K562 (cell line): ENCODE measurements around the gene ABHD17B. TPM values are rescaled to one million over a fixed set of nuclear protein-coding genes. Genes with fewer than 3 reads are reported as not detected.

Source experiments
- ATAC-seq: fragments of 200-7000 bp; cut with Tn5 transposase; 3 replicates; pipeline ENCODE4 v1.9.1; 2020; ENCODE audit warnings: moderate library complexity
- BruUV-seq: library from RNA; stranded (reverse); fragments of 400-500 nt; replicated peaks from 2 replicates; lab custom pipeline; 2021; lab: Mats Ljungman, UMichigan
- CTCF ChIA-PET: fragments of 300-600 bp; formaldehyde crosslinking; extraction: SDS; loops from one replicate; lab custom pipeline; 2021; ENCODE audit warnings: low intra/inter-chr PET ratio; lab: Yijun Ruan, JAX
- POLR2A ChIA-PET: fragments of 300-600, 350-650 bp; sonication (Branson Sonifier 250); formaldehyde crosslinking; extraction: SDS; loops from one replicate; lab custom pipeline; 2021; ENCODE audit warnings: antibody characterized with exemption, inconsistent platforms; lab: Yijun Ruan, JAX
- DNase-seq, 4 experiments: peaks; one replicate each; pipeline versions ENCODE4 v3.0.0 to v3.0.0-alpha.2; 2011 to 2018; ENCODE audit warnings: low spot score in 3 of 4, mixed read lengths in 3 of 4; ENCODE audit errors: extremely low read depth in 1 of 4
- FAIRE-seq: peaks from 2 replicates; lab custom pipeline; 2011; peaks lifted over from hg19 to GRCh38; lab: Jason Lieb, UNC
- H2AFZ ChIP-seq: 2 replicates; pipeline ENCODE4 v1.6.0; 2011; ENCODE audit warnings: low read depth, low read length, control low read depth, inconsistent platforms
- H3K27ac ChIP-seq: fragments of 200-600 bp; 3 replicates; pipeline ENCODE4 v1.8.0; 2011; ENCODE audit warnings: low read depth, mild to moderate bottlenecking, control low read depth, inconsistent platforms, low read length, moderate library complexity, mixed read lengths; ENCODE audit errors: extremely low read depth
- H3K27me3 ChIP-seq, 2 experiments: fragments of 300-600 bp in 1 of 2; 2 replicates in 1 of 2; 3 replicates in 1 of 2; pipeline versions ENCODE4 v1.6.0 to v1.8.0; 2011; ENCODE audit warnings: inconsistent platforms in 2 of 2, low read length in 2 of 2, mild to moderate bottlenecking in 1 of 2, mixed read lengths in 1 of 2, moderate library complexity in 1 of 2; ENCODE audit not compliant: control insufficient read depth in 2 of 2, insufficient read depth in 2 of 2
- H3K36me3 ChIP-seq: fragments of 300-600 bp; 3 replicates; pipeline ENCODE4 v1.8.0; 2011; ENCODE audit warnings: mild to moderate bottlenecking, low read length, inconsistent platforms; ENCODE audit not compliant: control insufficient read depth, insufficient read depth
- H3K4me1 ChIP-seq, 2 experiments: fragments of 200-600 bp in 1 of 2; replicated peaks in 1 of 2; 2 replicates in 1 of 2; 3 replicates in 1 of 2; pipeline versions ENCODE4 v1.5.1 to v1.8.0; 2011; ENCODE audit warnings: inconsistent platforms in 2 of 2, low read length in 2 of 2, mild to moderate bottlenecking in 1 of 2, mixed read lengths in 1 of 2, moderate library complexity in 1 of 2; ENCODE audit not compliant: control insufficient read depth in 2 of 2, insufficient read depth in 2 of 2
- H3K4me2 ChIP-seq: 2 replicates; pipeline ENCODE4 v1.6.1; 2011; ENCODE audit warnings: low read length, control low read depth, inconsistent platforms, mixed read lengths; ENCODE audit not compliant: insufficient read depth
- H3K4me3 ChIP-seq: fragments of 200-600 bp; sonication (generic), shearing (Covaris generic); 2 replicates; pipeline ENCODE4 v1.5.1; 2016; ENCODE audit warnings: control low read depth, inconsistent platforms
- H3K79me2 ChIP-seq: fragments of 200-600 bp; 3 replicates; pipeline ENCODE4 v1.8.0; 2011; ENCODE audit warnings: low read length, inconsistent platforms; ENCODE audit not compliant: control insufficient read depth, insufficient read depth
- H3K9ac ChIP-seq, 2 experiments: 2 replicates each; pipeline versions ENCODE4 v1.6.0 to v1.6.1; 2011; ENCODE audit warnings: low read depth in 2 of 2, low read length in 2 of 2, control low read depth in 1 of 2, inconsistent platforms in 1 of 2, mild to moderate bottlenecking in 1 of 2, mixed read lengths in 1 of 2; ENCODE audit not compliant: insufficient read depth in 1 of 2
- H3K9me1 ChIP-seq: one replicate; pipeline ENCODE4 v1.6.0; 2011; ENCODE audit warnings: inconsistent platforms, mild to moderate bottlenecking, low read length, moderate library complexity; ENCODE audit not compliant: control insufficient read depth, insufficient read depth
- H3K9me3 ChIP-seq: replicated peaks from 2 replicates; pipeline ENCODE4 v1.5.1; 2011; ENCODE audit warnings: low read depth, low read length, inconsistent platforms; ENCODE audit not compliant: control insufficient read depth, insufficient read depth
- H4K20me1 ChIP-seq: replicated peaks from 2 replicates; pipeline ENCODE4 v1.6.1; 2011; ENCODE audit warnings: low read length, inconsistent platforms, mixed read lengths; ENCODE audit not compliant: control insufficient read depth, insufficient read depth
- FIP1L1 ChIP-seq: fragments of 200-400 bp; formaldehyde crosslinking; IDR thresholded peaks from 2 replicates; pipeline ENCODE4 v1.6.1; 2018; ENCODE audit warnings: mild to moderate bottlenecking, low read depth, low read length; ENCODE audit not compliant: poor library complexity, severe bottlenecking
- FOS ChIP-seq: IDR thresholded peaks from 3 replicates; pipeline ENCODE4 v1.6.1; 2011; ENCODE audit not compliant: insufficient read length; ENCODE audit errors: extremely low read depth
- HNRNPUL1 ChIP-seq: fragments of 200-400 bp; formaldehyde crosslinking; IDR thresholded peaks from 2 replicates; pipeline ENCODE4 v1.6.1; 2017; ENCODE audit warnings: low read length
- MED1 ChIP-seq: sonication (generic); formaldehyde crosslinking; IDR thresholded peaks from 2 replicates; pipeline ENCODE4 v1.8.1; 2023; ENCODE audit warnings: missing genetic modification reagents, borderline replicate concordance
- MEF2D ChIP-seq: conservative IDR thresholded peaks from 2 replicates; pipeline ENCODE4 v1.6.1; 2016; ENCODE audit warnings: low read depth, missing genetic modification characterization, missing compliant biosample characterization
- MYNN ChIP-seq, 2 experiments: sonication (generic); formaldehyde crosslinking in 1 of 2; IDR thresholded peaks; 2 replicates each; pipeline versions ENCODE4 v1.5.0 to v1.6.1; 2016 to 2020; ENCODE audit warnings: antibody characterized with exemption in 1 of 2, missing genetic modification reagents in 1 of 2
- NR2C2 ChIP-seq, 2 experiments: fragments of 200-800 bp in 1 of 2; sonication (Bioruptor generic) in 1 of 2; sonication (generic) in 1 of 2; formaldehyde crosslinking in 1 of 2; IDR thresholded peaks; 2 replicates each; pipeline versions ENCODE4 v1.6.1 to v1.8.0; 2016 to 2022; ENCODE audit warnings: mild to moderate bottlenecking in 1 of 2, missing compliant biosample characterization in 1 of 2, missing genetic modification characterization in 1 of 2, missing genetic modification reagents in 1 of 2
- SREBF1 ChIP-seq: fragments of 150-350 bp; IDR thresholded peaks from 2 replicates; pipeline ENCODE4 v1.6.1; 2014; ENCODE audit warnings: antibody characterized with exemption, low read depth, low read length, borderline replicate concordance
- ZBED1 ChIP-seq: IDR thresholded peaks from 2 replicates; pipeline ENCODE4 v1.6.1; 2014
- ZNF354B ChIP-seq: fragments of 250-450 bp; sonication (Bioruptor Pico); IDR thresholded peaks from 2 replicates; pipeline ENCODE4 v1.4.0; 2020
- ZNF408 ChIP-seq: fragments of 250-450 bp; sonication (Bioruptor Pico); IDR thresholded peaks from 2 replicates; pipeline ENCODE4 v1.4.0; 2020; ENCODE audit warnings: low read depth, mild to moderate bottlenecking, moderate library complexity
- WGBS: fragments of 100-300 bp; shearing (Covaris generic); methylation state at CpG from one replicate; pipeline ENCODE4 v1.1.6; 2016; ENCODE audit warnings: low coverage, mixed read lengths; ENCODE audit not compliant: insufficient coverage; ENCODE audit errors: missing lambda C conversion rate; 5-methylcytosine and 5-hydroxymethylcytosine counted together
- in situ Hi-C: fragments of 300-500 bp; cut with MboI; formaldehyde crosslinking; loops from 4 replicates; pipeline ENCODE4 v1.15.0; 2018; ENCODE audit warnings: inconsistent platforms, mixed read lengths
- intact Hi-C: fragments of 100-400 bp; cut with micrococcal nuclease; formaldehyde crosslinking; loops from 2 replicates; pipeline ENCODE4 v1.14.2; 2022
- polyA plus RNA-seq, 8 experiments: library from polyadenylated mRNA; depleted of rRNA in 4 of 8; stranded (reverse) in 5 of 8; unstranded in 3 of 8; fragments of >200 nt; fragmentation: Nextera tagmentation in 2 of 8; fragmentation: Illumina TruSeq in 1 of 8; extraction: Ambion mirVana in 2 of 8; extraction: Trizol in 1 of 8; gene quantifications; 2 replicates each; pipeline versions ENCODE4 v1.2.1 to v1.2.3, GENCODE V29; 2011 to 2014; ENCODE audit warnings: inconsistent platforms in 1 of 8, missing spikeins in 1 of 8
- total RNA-seq, 7 experiments: library from RNA; depleted of rRNA in 6 of 7; stranded (reverse); fragments of >200 nt in 6 of 7; fragmentation: Illumina TruSeq in 2 of 7; extraction: Trizol in 2 of 7; gene quantifications; 2 replicates each; pipeline versions ENCODE4 v1.2.1 to v1.2.3, GENCODE V29; 2011 to 2021; ENCODE audit warnings: low replicate concordance in 1 of 7

The ABHD17B gene
- total and polyA plus RNA-seq, 9 of the 15 experiments (the other 6 are each of a cell fraction or from before 2014, with no cell fraction given), result 1.9 to 13.4 (median 10.1) TPM

DNA sequence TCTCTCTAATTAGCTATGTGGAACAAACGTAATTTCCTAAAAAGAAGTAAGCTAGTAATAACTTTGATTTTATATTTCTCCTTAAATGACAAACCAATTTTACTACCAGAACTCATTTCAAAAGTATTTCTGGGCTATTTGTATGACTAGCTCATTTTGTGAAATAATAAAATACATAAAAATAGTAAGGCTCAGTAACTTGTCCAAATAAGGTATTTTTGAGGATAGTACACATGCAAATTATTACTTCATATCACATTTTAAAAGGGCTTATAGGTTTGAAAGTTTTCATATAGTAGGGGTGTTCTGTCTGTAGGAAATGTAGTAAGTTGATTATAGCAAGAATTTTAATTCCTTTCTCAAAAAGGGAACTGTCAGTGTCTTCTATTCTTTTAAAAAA lies 26.9 kb upstream of the ABHD17B start:
- Histone ChIP-seq H3K27ac (no peak overlapping the region), H3K36me3 (no peaks in the 10 kb centered on the region), H3K4me1 (no peaks in the 10 kb centered on the region), H3K4me3 (no peak overlapping the region), H3K79me2 (0 out of 3 replicates have a peak, but pooled peaks cover 4% of the 10 kb centered on the region), H3K9me3 (no peaks in the 10 kb centered on the region), H2AFZ (no peak overlapping the region), H3K9ac (no peak overlapping the region), H3K27me3 (no peaks in the 10 kb centered on the region), H3K4me2 (no peak overlapping the region), H4K20me1 (no peaks in the 10 kb centered on the region), H3K9me1 (no peaks in the 10 kb centered on the region)
- intact Hi-C loops, result no loop called here
- TF ChIP-seq HNRNPUL1, result no peak
- no peak for TF ChIP-seq SREBF1
- no peak for TF ChIP-seq ZNF408 (CRISPR knock-in tag)
- no peak for TF ChIP-seq ZNF354B (CRISPR knock-in tag)
- TF ChIP-seq MEF2D (tag), result no peak
- no peak for TF ChIP-seq FIP1L1
- TF ChIP-seq ZBED1, result no peak
- TF ChIP-seq MYNN (IDR thresholded peaks at IDR 0.05), result no peak
- TF ChIP-seq MYNN (CRISPR knock-in tag; IDR thresholded peaks at IDR 0.05), result no peak
- no peak for TF ChIP-seq MED1 (CRISPR knock-in tag)
- TF ChIP-seq NR2C2 (CRISPR knock-in tag; IDR thresholded peaks at IDR 0.05), result no peak
- TF ChIP-seq NR2C2 (tag; IDR thresholded peaks at IDR 0.05), result no peak
- TF ChIP-seq FOS, result no peak
- no peak for FAIRE-seq
- 79% methylated on average over 1 of the region's 1 CpG for WGBS
- ChIA-PET POLR2A (no interaction called here), CTCF (no interaction called here)
- no TSS peak for BruUV-seq
- in situ Hi-C loops, result no loop called here
- ATAC-seq, result no peak
- no peak for DNase-seq
